T-helper 2 cell treated with Interferon-gamma antibody and Interleukin-4, amounts not matched to agents 5 μg/mL and 100 μg/mL, for 36 hours (primary cell): ENCODE measurements around the gene INSC.

Experiments used
- DNase-seq: peaks from one replicate; pipeline ENCODE4 v3.0.0; 2021; ENCODE audit warnings: low spot score
- H3K27ac Mint-ChIP-seq: one replicate; pipeline ENCODE4 v1.8.0; 2021; ENCODE audit warnings: mild to moderate bottlenecking, mixed read lengths
- H3K27me3 Mint-ChIP-seq: one replicate; pipeline ENCODE4 v1.8.0; 2021; ENCODE audit warnings: low read depth, mixed read lengths
- H3K36me3 Mint-ChIP-seq: one replicate; pipeline ENCODE4 v1.8.0; 2021; ENCODE audit warnings: low read depth, mixed read lengths
- H3K4me1 Mint-ChIP-seq: one replicate; pipeline ENCODE4 v1.8.0; 2021; ENCODE audit warnings: low read depth, mixed read lengths
- H3K4me3 Mint-ChIP-seq: one replicate; pipeline ENCODE4 v1.8.0; 2022; ENCODE audit warnings: mild to moderate bottlenecking, moderate library complexity, mixed read lengths
- H3K9me3 Mint-ChIP-seq: one replicate; pipeline ENCODE4 v1.8.0; 2021; ENCODE audit warnings: mixed read lengths

Gene INSC

DNA sequence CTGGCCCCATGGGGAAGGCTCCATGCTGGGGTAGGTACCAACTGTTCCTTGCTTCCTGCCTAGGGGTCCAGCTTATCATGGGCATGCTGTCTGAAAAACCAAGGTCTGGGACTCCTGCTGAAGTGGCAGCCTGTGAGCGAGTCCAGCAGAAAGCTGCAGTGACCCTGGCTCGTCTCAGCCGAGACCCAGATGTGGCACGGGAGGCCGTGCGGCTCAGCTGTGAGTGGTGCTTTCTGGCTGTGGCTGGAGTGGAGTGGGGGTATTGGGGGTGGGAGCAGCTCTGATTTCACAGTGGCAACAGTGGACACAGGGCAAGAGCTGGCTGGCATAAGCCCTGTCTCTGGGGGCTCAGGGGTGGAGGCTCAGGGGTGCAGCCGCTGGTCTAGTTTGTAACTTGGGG lies 124.1 kb downstream of the INSC start:
- no peak overlapping the region for H3K4me3 Mint-ChIP-seq
- peaks cover 4% of the 10 kb centered on the region for H3K4me1 Mint-ChIP-seq
- no peak overlapping the region for H3K27ac Mint-ChIP-seq
- H3K27me3 Mint-ChIP-seq: peaks cover 6% of the 10 kb centered on the region
- DNase-seq: no peak
- H3K36me3 Mint-ChIP-seq: no peaks in the 10 kb centered on the region
- H3K9me3 Mint-ChIP-seq: no peaks in the 10 kb centered on the region

DNA sequence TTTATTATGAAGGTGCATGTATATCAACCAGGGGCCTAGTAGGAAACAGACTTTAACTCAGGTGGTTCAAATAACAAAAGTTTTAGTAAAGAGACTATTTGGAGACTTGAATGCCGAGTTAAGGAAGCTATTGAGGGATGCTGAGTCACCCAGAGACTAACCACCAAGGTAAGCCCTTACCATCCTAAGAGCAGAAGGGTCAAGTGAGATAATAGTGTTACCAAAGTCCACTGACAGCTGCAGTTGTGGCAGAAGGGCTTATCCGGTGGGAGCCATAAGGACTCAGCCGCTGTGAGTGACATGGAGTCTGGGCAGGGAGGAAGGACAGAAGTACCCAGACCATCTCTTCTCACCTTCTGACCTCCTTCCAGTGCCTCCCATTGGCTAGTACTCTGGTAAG lies 134.0 kb downstream of the INSC start:
- no peak overlapping the region for H3K4me3 Mint-ChIP-seq
- no peaks in the 10 kb centered on the region for H3K4me1 Mint-ChIP-seq
- H3K9me3 Mint-ChIP-seq: no peaks in the 10 kb centered on the region
- DNase-seq: no peak
- H3K27me3 Mint-ChIP-seq: peaks cover 2% of the 10 kb centered on the region
- no peak overlapping the region for H3K27ac Mint-ChIP-seq
- H3K36me3 Mint-ChIP-seq: no peaks in the 10 kb centered on the region

- no peak for DNase-seq
- Mint-ChIP-seq H3K36me3 (no peaks in the 10 kb centered on the region), H3K9me3 (no peaks in the 10 kb centered on the region), H3K4me3 (no peak overlapping the region), H3K27me3 (peaks cover 6% of the 10 kb centered on the region), H3K4me1 (no peaks in the 10 kb centered on the region), H3K27ac (no peak overlapping the region)
Measured at GRCh38 chr11:15258433-15259165, 143.9 kb downstream of the INSC start.

GRCh38 chr11:15266999-15267398 lies 152.3 kb downstream of the INSC start:
- H3K27ac Mint-ChIP-seq: no peak overlapping the region
- no peak for DNase-seq
- no peaks in the 10 kb centered on the region for H3K4me1 Mint-ChIP-seq
- no peaks in the 10 kb centered on the region for H3K36me3 Mint-ChIP-seq
- no peak overlapping the region for H3K4me3 Mint-ChIP-seq
- H3K27me3 Mint-ChIP-seq: no peaks in the 10 kb centered on the region
- H3K9me3 Mint-ChIP-seq: peaks cover 20% of the 10 kb centered on the region

DNA sequence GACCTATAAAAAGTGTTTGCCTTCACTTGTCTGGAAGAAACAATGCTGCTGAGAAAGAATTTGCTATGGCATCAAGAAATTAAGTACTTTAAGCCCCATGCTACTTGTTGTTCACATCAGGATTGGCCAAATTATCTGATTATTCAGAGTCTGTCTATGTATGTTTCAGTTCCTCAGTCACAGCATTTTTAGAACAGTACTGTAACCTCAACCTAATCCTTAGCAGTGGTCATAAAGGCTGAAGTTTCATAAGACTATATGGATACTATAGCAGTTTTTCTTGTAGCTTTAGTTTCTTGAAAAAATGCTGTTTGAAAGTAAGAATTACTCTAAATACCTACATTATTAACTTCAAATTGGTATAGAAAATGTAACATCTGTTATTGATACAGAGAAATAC lies 153.9 kb downstream of the INSC start:
- Mint-ChIP-seq H3K27me3 (no peaks in the 10 kb centered on the region), H3K9me3 (peaks cover 20% of the 10 kb centered on the region), H3K4me1 (no peaks in the 10 kb centered on the region), H3K4me3 (no peak overlapping the region), H3K36me3 (no peaks in the 10 kb centered on the region), H3K27ac (no peak overlapping the region)
- no peak for DNase-seq

DNA sequence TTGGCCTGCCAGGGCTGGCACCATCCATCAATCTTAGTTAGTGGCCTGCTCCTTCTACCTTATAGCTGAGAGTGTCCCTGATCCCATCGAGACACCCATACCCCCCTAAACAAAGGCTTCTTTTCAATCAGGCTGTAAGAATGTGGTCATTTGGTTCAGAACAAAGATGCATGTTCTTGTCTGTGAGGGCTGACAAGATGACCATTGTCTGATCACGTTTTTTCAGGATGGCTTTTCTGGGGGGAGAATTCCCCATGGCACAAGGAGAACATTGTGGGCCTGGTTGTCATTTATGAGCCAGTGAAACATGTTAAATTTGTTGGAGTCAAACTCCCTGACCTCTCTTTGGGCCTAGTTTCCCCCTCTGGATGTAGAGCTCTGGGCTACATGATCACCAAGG lies 160.4 kb downstream of the INSC start:
- DNase-seq: no peak
- H3K4me3 Mint-ChIP-seq: no peak overlapping the region
- H3K27ac Mint-ChIP-seq: no peak overlapping the region
- peaks cover 3% of the 10 kb centered on the region for H3K27me3 Mint-ChIP-seq
- H3K9me3 Mint-ChIP-seq: no peaks in the 10 kb centered on the region
- no peaks in the 10 kb centered on the region for H3K4me1 Mint-ChIP-seq
- H3K36me3 Mint-ChIP-seq: no peaks in the 10 kb centered on the region

GRCh38 chr11:15276621-15277020 lies 161.9 kb downstream of the INSC start:
- H3K36me3 Mint-ChIP-seq: no peaks in the 10 kb centered on the region
- no peak overlapping the region for H3K27ac Mint-ChIP-seq
- no peak for DNase-seq
- H3K4me1 Mint-ChIP-seq: no peaks in the 10 kb centered on the region
- no peak overlapping the region for H3K4me3 Mint-ChIP-seq
- no peaks in the 10 kb centered on the region for H3K9me3 Mint-ChIP-seq
- H3K27me3 Mint-ChIP-seq: peaks cover 3% of the 10 kb centered on the region

DNA sequence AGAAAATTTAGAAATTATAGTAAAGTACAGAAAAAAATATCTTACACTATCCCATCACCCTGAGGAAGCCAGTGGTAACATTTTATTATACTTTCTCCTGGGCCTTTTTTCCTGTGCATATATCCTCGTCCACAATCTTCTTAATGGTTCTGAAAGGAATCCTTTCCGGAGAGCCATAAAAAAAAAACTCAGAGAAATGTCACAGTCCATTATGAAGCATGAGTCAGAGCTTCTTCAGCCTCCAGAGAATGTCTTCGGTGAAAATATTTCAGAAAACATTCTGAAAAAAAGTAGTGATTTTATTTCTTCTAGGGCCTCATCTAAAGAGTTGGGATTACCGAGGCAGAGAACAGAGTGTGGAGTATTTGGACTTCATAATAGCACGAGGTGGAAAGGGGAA lies 163.4 kb downstream of the INSC start:
- no peaks in the 10 kb centered on the region for H3K36me3 Mint-ChIP-seq
- H3K27ac Mint-ChIP-seq: no peak overlapping the region
- H3K4me3 Mint-ChIP-seq: no peak overlapping the region
- H3K4me1 Mint-ChIP-seq: no peaks in the 10 kb centered on the region
- no peak for DNase-seq
- H3K27me3 Mint-ChIP-seq: peaks cover 3% of the 10 kb centered on the region
- H3K9me3 Mint-ChIP-seq: no peaks in the 10 kb centered on the region

DNA sequence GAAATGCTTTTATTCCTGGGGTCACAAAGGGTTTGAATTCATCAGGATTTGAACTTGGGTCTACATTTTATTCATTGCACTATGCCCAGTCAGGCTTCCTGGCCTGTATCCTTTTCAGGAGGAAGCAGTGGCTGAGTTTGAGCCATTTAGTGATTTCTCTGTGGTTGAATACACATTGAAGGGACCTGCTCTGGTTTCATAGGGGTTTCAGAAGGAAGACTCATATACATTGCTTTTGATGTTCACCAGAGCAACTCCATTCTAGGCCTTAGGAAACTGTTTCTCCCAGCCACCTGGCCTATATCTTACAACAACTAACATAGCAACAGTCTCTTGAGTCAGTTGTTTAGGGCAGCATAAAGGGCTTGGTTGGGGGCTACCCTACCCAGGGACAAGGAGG lies 165.7 kb downstream of the INSC start:
- H3K36me3 Mint-ChIP-seq: no peaks in the 10 kb centered on the region
- H3K4me3 Mint-ChIP-seq: no peak overlapping the region
- H3K27me3 Mint-ChIP-seq: peaks cover 3% of the 10 kb centered on the region
- H3K27ac Mint-ChIP-seq: no peak overlapping the region
- H3K9me3 Mint-ChIP-seq: no peaks in the 10 kb centered on the region
- DNase-seq: no peak
- H3K4me1 Mint-ChIP-seq: no peaks in the 10 kb centered on the region

DNA sequence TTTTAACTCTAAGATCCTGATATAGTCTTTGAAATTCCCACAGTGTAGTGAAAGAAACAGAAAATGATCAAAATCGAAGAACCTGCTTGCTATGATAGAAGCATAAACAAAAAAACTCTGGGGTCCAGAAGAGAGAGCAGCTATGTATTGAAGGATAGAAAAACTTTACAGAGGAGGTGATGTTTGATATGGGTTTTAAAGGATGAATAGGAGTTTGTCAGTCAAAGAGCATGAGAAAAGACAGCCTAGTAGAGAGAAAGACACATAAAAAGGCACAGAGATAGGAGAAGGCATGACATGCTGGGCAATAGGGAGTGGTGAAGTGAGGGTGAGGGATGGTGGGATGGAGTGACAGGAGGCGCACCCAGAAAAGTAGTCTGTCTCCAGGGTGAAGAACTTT lies 168.0 kb downstream of the INSC start:
- no peak overlapping the region for H3K4me3 Mint-ChIP-seq

GRCh38 chr11:15286465-15286864 lies 171.7 kb downstream of the INSC start:
- H3K9me3 Mint-ChIP-seq: no peaks in the 10 kb centered on the region
- no peaks in the 10 kb centered on the region for H3K4me1 Mint-ChIP-seq
- no peak overlapping the region for H3K4me3 Mint-ChIP-seq
- DNase-seq: no peak
- H3K27ac Mint-ChIP-seq: no peak overlapping the region
- no peaks in the 10 kb centered on the region for H3K27me3 Mint-ChIP-seq
- H3K36me3 Mint-ChIP-seq: no peaks in the 10 kb centered on the region

More for the DNA sequence above, 168.0 kb downstream of the INSC start:
- Mint-ChIP-seq H3K9me3 (no peaks in the 10 kb centered on the region), H3K4me1 (no peaks in the 10 kb centered on the region), H3K27me3 (no peaks in the 10 kb centered on the region), H3K27ac (no peak overlapping the region), H3K36me3 (no peaks in the 10 kb centered on the region)
- no peak for DNase-seq

- H3K27me3 Mint-ChIP-seq: no peaks in the 10 kb centered on the region
- no peaks in the 10 kb centered on the region for H3K9me3 Mint-ChIP-seq
- H3K4me3 Mint-ChIP-seq: no peak overlapping the region
Measured at GRCh38 chr11:15288863-15289262, 174.1 kb downstream of the INSC start.

GRCh38 chr11:15289723-15290122 lies 175.0 kb downstream of the INSC start:
- no peaks in the 10 kb centered on the region for H3K36me3 Mint-ChIP-seq
- DNase-seq: no peak
- H3K27me3 Mint-ChIP-seq: no peaks in the 10 kb centered on the region
- no peak overlapping the region for H3K27ac Mint-ChIP-seq
- H3K9me3 Mint-ChIP-seq: no peaks in the 10 kb centered on the region
- H3K4me1 Mint-ChIP-seq: no peaks in the 10 kb centered on the region
- no peak overlapping the region for H3K4me3 Mint-ChIP-seq

More at GRCh38 chr11:15288863-15289262, 174.1 kb downstream of the INSC start:
- no peak for DNase-seq
- Mint-ChIP-seq H3K27ac (no peak overlapping the region), H3K4me1 (no peaks in the 10 kb centered on the region), H3K36me3 (no peaks in the 10 kb centered on the region)

DNA sequence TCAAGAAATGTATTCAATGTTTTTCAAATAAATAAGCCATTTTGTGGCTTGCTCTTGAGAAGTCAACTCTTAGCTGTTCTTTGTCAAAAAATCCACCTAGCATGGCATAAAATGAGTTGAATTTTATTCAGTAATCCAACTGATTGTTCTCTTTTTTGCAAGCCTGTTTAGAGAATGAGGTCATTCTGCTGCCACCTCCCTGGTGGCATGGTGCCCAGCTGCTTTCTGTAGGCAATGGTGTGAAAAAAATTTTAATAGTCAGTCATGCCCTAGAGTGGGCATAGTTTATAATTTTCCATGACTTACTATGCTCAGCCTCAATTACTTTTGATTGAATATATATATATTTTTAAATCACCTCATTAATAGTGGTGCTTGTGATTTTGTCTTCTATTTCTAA lies 177.2 kb downstream of the INSC start:
- Mint-ChIP-seq H3K4me1 (no peaks in the 10 kb centered on the region), H3K9me3 (no peaks in the 10 kb centered on the region), H3K4me3 (no peak overlapping the region), H3K36me3 (no peaks in the 10 kb centered on the region), H3K27me3 (no peaks in the 10 kb centered on the region), H3K27ac (no peak overlapping the region)
- DNase-seq: no peak

- Mint-ChIP-seq H3K4me3 (no peak overlapping the region), H3K9me3 (no peaks in the 10 kb centered on the region), H3K27ac (no peak overlapping the region), H3K36me3 (no peaks in the 10 kb centered on the region), H3K27me3 (no peaks in the 10 kb centered on the region), H3K4me1 (no peaks in the 10 kb centered on the region)
- DNase-seq: no peak
Measured at GRCh38 chr11:15293975-15294620, 179.4 kb downstream of the INSC start.
